Activated CD8-positive, alpha-beta memory T cell treated with anti-CD3 and anti-CD28 coated beads for 36 hours (primary cell): ENCODE measurements around the gene SSR4. TPM values are rescaled to one million over a fixed set of nuclear protein-coding genes. Genes with fewer than 3 reads are reported as not detected.
"Not testable (repeated sequence)": the region's sequence is repeated elsewhere in the genome, so short reads cannot be mapped to it uniquely, and the experiment has no call there.

Experiments
- CTCF ChIA-PET: fragments of 350-600 bp; sonication (Branson Sonifier 250); formaldehyde crosslinking; loops from one replicate; lab custom pipeline; 2021; ENCODE audit warnings: antibody characterized with exemption; lab: Charles Lee
- POLR2A ChIA-PET: fragments of 350-600 bp; sonication (Branson Sonifier 250); formaldehyde crosslinking; loops from one replicate; lab custom pipeline; 2021; ENCODE audit warnings: antibody characterized with exemption; lab: Charles Lee
- total RNA-seq, 2 experiments: library from RNA; stranded (reverse); gene quantifications; one replicate each; pipeline ENCODE4 v1.2.3, GENCODE V29; 2021

The SSR4 gene
- total RNA-seq, 2 experiments from 2014 or later: 155 to 163 TPM

GRCh38 chrX:153800177-153800722 lies 5.8 kb downstream of the SSR4 start:
- CTCF ChIA-PET: no interaction called here
- POLR2A ChIA-PET: no interaction called here

DNA sequence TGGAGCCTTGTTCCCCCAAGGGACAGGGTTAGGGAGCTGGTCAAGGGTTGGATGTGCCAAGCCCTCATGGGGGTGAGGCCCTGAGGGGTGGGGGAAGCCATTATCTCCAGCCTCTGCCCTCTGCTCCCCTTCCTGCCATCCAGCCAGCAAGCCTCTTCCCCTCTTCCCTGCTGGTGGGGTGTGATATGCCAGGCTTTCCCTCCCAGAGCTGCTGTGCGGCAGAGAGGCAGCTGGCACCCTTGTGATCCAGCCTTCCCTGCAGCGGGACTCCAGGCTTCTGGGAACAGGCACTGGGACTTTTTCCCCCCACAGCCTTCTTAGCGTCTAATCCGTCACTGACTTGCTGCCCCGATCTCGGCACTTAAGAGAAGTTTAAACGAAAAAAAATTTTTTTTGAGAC lies 6.3 kb downstream of the SSR4 start:
- POLR2A ChIA-PET: no interaction called here
- CTCF ChIA-PET: no interaction called here

DNA sequence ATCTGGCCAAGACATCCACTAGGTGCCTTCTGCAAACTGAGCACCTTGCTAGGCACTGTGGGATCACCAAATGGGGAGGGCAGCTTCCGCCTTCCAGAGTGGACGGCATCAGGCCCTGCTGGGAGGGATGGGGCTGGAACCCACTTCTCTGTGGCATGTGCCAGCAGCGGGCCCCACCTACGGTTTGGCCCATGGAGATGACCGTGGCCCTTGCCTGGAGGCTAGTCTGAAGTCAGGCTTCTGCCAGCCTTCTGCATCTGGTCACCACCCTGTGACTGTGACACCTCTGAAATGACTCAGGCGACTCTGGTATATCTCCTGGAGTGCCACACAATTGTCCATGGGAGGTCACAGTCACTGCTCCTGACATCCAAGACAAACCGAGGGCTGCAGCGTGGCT lies 7.2 kb downstream of the SSR4 start:
- ChIA-PET CTCF (no interaction called here), POLR2A (no interaction called here)

DNA sequence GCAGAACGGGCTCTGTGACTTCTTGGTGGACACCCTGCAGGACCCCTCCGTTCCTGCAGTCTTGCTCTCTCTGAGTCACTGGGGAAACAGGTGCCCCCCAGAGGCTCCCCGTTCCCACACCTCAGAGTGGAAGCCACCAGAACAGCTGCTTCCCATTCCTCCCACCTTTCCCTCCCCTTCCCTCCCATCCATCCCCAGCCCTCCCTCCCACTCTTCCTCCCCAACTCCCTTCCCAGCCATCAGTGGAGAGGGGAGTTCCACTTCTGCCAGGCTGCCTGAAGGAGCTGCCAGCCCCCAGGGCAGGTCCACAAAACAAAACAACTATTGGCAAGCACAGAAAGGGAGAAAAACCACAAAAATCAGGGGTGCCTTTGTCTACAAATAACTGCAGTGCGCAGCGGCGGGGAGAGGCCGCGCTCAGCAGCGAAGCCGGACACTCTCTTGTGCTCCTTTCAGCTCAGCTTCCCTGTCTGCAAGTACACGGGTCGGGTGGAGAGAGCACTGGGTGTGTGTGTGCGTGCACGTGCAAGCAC lies 8.1 kb downstream of the SSR4 start:
- ChIA-PET POLR2A (no interaction called here), CTCF (interaction anchor here (1.1 kb wide), 1 partner anchor 35 kb away, joined by 3 read pairs; no protein-coding TSS in a partner anchor)

DNA sequence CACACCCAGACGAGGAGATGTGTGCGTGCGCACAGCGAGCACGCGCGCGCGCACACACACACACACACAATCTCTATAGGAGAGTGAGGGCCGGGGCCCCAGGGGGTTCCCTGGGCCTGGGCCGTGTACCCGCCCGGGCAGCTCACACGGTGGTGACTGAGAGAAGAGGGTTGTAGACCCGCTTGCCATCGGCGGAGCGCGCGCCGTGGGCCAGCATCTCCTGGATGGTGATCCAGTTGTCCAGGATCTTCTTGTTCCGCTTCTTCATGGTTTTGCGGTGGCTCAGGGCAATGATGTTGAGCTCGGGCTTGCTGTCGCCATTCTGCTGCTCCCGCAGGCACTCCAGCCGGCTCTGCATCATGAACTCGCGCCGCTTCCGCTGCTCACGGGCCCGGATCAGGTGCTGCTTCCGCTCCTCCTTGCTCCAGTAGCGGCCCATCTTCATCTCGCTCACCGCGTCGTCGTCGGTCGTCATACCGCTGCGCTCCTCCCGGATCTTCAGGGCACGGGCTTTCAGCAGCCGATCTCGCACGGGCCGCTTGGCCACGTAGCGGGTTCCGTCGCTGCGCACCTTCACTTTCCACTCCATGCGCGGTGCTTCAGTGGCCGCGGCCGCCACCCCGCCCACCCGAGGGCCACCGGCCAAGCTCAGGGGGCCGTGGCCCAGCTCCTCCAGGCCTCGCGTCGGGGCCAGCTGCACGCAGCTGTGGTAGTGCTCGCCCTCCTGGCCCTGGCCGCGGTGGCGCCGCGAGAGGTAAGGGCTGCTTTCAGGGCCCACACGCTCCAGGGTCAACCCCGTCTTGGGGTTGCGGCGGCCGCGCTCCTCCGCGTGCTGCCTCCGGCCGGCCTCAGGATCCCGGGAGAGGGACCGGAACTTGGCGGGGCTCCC lies 9.0 kb downstream of the SSR4 start:
- POLR2A ChIA-PET: no interaction called here
- CTCF ChIA-PET: no interaction called here

DNA sequence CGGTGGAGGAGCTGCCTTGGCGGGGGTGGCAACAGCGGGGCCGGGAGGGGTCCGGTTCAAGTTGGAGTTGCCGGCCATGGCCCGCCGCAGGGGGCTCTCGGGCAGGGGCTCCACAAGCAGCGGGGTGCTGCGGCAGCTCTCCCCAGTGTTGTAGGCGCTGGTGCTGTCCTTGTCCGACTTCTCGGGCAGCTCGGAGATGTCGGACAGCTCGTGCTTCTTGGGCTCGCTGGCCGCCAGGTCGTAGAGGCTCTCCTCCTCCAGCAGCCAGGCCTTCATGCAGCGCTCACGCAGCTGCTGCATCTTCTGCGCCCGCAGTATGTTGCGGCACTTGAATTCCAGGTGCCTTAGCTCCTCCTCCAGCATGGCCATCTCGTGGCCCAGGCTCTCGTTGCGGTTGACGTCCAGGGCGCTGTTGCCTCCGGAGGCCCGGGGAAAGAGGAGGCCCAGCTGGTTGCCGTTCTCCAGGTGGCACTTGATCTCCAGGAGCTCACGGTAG lies 9.7 kb downstream of the SSR4 start:
- POLR2A ChIA-PET: no interaction called here
- CTCF ChIA-PET: no interaction called here

DNA sequence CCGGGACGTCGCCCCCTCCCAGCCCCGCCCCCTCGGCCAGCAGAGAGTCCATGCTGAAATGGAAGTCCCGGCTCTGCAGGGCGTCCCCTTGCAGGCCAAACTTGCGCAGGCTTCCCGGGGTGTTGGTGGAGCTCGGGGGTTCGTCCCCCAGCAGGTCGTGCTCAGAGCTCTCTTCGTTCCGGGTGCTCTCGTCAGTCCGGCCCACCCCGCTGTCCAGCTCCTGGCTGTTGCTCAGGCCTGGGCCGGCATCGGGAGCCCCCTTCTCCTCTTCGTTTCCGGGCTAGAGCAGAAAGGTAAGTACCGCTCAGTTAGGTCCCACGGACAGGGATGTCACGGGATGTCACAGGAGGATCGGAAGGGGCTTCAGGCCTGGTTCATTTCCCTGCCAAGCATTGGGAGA lies 10.2 kb downstream of the SSR4 start:
- CTCF ChIA-PET: no interaction called here
- POLR2A ChIA-PET: no interaction called here

DNA sequence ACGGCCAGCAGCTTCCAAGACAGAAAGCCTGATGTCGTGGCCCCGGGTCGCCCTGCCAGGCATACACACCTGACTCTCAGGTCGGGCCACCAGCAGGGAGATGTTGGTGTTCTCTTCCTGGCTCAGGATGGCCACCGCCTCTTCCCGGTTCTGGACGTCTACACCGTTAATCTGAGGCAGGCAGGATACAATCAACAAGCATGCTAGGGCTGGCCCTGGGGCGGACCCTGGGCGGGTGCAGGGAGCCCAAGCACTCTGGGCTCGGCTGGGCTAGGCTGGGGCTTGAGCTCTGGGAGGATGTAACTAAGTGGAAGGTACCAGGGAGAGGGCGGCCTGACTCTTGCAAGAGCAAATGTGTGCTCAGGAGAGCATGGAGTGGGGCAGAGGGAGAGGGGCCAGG lies 11.0 kb downstream of the SSR4 start:
- CTCF ChIA-PET: no interaction called here
- POLR2A ChIA-PET: no interaction called here

DNA sequence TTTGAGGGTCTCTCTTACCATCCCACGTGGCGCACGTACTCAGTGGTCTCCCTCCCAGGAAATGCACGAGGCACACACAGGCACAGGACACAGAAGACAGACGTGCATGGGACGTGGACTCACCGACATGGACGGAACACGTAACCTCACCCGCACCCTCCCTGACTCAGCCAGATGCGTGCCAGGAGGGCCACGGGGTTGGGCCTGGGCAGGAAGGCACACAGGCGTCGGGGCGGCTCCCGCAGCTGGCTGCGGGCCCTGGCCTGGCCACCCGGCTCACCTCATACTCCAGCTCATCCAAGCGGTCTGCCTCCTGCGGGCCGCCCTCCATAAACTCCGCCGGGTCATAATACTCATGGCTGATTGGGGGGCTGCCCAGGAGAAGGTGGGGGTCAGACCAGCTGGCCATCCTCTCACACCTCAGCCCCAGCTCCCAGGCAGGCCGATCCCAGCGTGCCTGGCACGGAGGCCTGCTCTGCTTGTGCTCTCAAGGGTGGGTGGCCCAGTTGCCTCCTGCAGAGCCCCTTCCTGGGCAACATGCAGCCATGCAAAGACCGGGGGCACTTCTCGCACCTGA lies 12.6 kb downstream of the SSR4 start:
- ChIA-PET POLR2A (no interaction called here), CTCF (no interaction called here)

DNA sequence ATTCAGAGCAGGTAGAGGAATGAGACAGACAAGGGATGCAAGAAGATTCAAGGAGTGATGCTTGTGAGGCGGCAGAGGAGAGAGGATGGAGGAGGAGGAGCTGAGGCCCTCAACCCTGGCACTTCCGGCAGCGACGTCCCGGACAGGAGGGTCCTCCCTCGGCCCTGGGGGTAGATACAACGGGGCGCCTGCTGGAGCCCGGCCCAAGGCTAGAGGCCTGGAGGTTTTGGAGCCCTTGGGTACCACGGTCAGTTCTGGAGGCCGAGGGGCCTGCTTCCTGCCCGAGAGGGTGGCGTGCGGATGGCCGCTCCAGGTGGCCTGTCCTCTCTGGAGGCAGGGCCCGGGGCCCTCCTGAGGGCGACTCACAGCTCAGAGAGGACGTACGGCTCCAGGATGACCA lies 13.5 kb downstream of the SSR4 start:
- POLR2A ChIA-PET: no interaction called here

DNA sequence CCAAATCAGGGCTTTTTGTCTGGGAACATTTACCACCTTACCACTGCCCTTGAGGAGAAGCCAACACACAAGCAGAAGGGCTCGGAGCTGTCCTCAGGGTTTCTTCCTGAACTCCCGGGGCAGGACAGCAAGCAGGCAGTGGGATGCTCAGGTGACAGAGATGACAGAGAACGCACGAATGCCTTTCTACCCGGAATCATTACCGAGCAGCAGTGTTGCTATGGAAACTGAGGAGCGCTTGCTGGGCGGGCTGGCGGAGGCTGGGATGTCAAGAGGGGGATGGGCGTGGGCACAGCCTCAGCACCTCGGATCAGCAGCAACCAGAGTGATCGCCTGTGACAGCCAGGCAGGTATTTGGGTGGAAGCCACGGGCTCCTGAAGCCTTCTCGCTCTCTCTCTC lies 17.8 kb downstream of the SSR4 start:
- ChIA-PET CTCF (no interaction called here), POLR2A (no interaction called here)

More for the DNA sequence above, 13.5 kb downstream of the SSR4 start:
- CTCF ChIA-PET: no interaction called here

DNA sequence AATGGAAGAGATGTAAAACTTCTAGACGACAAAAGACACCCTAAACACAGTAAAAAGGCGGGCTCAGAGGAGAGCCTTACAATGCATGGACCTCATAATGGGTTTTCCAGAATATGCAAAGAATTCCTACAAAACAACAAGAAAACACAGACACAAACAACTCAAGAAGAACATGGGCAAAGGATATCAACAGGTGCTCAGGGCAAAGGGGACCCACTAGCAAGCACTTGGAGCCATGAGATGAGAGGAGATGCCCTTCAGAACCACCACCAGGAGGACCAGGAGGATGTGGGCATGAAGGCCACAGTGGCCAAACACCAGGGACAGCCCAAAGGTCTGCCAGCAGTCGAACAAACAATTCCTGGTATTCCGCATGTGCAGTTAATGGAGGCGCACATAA lies 18.7 kb downstream of the SSR4 start:
- ChIA-PET POLR2A (no interaction called here), CTCF (no interaction called here)

- CTCF ChIA-PET: no interaction called here
Observed at GRCh38 chrX:153814591-153815315, 20.3 kb downstream of the SSR4 start.

GRCh38 chrX:153816831-153817690 lies 22.6 kb downstream of the SSR4 start:
- ChIA-PET CTCF (no interaction called here), POLR2A (no interaction called here)

More at GRCh38 chrX:153814591-153815315, 20.3 kb downstream of the SSR4 start:
- POLR2A ChIA-PET: no interaction called here

DNA sequence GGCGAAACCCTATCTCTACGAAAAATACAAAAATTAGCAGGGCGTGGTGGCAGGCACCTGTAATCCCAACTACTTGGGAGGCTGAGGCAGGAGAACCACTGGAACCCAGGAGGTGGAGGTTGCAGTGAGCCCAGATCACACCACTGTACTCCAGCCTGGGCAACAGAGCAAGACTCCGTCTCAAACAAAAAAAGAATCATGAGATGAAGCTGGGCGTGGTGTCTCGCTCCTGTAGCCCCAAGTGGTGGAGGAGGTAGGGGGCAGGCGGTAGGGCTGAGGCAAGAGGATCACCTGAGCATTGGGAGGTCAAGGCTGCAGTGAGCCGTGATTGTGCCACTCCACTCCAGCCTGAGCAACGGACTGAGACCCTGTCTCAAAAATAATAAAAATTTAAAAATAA lies 23.6 kb downstream of the SSR4 start:
- POLR2A ChIA-PET, CTCF ChIA-PET: not testable (repeated sequence)

- POLR2A ChIA-PET: no interaction called here
- CTCF ChIA-PET: no interaction called here
Observed at GRCh38 chrX:153818571-153819383, 24.3 kb downstream of the SSR4 start.

DNA sequence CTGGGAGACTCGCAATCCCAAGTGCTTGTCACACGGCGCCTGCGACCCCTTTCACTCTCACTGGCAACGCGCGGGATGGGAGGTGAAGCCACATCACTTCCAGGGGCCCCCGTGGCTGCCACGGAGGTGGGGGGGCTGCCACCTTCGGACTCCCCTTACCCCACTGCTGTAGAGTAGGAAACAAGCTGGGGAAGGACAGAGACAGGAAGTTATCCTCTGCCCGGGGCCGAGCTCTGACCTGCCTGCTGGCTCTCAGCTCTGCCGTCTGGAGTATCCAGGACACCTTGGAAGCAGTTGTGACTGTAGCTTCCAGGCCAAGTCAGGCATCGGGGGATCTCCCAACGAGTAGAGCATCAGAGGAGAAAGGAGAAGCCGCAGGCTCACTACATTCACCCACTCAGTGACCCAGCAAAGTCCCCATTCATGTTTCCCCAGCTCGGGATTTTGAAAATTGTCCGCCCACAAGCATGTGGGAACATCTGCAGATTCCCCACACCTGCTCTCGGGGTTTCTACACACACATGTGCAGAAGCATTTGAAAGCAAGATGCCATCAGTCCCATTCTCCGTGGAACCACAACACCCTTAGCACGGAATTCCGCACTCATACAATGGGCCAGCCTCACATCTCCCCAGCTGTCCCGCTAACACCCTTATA lies 25.0 kb downstream of the SSR4 start:
- ChIA-PET POLR2A (no interaction called here), CTCF (no interaction called here)

- ChIA-PET CTCF (no interaction called here), POLR2A (no interaction called here)
Observed at GRCh38 chrX:153820601-153821000, 26.1 kb downstream of the SSR4 start.
